ENCODE data around the gene BNIP5. TPM values are rescaled to one million over a fixed set of nuclear protein-coding genes. Genes with fewer than 3 reads are reported as not detected.

The BNIP5 gene
- total and polyA plus RNA-seq, 2 of the 13 experiments (the other 11 are each of a cell fraction or from before 2014, with no cell fraction given): not detected

DNA sequence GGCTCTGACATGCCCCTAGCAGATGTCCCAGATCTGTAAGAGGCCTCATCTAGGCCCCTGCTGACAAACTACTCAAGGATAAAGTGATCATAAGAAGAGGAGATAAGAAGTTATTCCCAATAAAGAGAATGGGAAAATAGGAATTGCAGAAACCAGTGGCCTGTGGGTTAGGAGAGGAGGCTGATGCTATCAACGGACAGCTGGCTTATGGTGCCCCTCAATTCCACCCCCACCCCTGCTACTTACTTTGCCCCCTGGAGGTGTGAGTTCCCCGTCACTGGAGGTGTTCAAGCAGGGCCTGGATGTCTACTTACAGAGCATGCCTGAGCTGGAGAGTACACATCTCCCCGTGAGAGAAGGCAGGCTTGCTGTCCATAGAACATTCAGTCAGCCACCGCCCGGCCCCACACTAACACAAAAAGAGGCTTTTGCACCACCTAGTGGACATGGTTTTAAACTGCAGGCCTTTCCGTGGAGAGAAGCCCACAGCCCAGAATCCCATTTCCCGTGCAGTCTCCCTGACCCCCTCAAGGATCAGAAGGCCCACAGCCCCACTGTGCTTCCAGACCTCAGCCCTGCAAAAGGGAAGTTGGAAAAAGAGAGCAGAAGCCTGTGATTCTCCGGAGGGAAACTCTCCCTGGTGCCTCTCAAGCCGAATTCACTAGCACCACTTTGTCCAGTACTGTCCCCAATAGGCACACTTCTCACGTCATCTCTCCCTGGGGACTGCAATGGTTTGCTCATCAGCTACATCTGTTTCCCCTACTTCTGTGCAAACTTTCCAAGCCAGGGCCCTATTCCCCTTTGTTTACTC lies 23.8 kb upstream of the BNIP5 start (continued):
- TF ChIP-seq, protein P1, sequence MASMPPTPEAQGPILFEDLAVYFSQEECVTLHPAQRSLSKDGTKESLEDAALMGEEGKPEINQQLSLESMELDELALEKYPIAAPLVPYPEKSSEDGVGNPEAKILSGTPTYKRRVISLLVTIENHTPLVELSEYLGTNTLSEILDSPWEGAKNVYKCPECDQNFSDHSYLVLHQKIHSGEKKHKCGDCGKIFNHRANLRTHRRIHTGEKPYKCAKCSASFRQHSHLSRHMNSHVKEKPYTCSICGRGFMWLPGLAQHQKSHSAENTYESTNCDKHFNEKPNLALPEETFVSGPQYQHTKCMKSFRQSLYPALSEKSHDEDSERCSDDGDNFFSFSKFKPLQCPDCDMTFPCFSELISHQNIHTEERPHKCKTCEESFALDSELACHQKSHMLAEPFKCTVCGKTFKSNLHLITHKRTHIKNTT (CRISPR knock-in tag; IDR thresholded peaks at IDR 0.05): no peak
- TF ChIP-seq ELF3 (CRISPR knock-in tag; IDR thresholded peaks at IDR 0.05) (peak; percentile 56; the same call in 1 of the 2 replicates), FOXK2 (IDR thresholded peaks at IDR 0.05) (no peak)

DNA sequence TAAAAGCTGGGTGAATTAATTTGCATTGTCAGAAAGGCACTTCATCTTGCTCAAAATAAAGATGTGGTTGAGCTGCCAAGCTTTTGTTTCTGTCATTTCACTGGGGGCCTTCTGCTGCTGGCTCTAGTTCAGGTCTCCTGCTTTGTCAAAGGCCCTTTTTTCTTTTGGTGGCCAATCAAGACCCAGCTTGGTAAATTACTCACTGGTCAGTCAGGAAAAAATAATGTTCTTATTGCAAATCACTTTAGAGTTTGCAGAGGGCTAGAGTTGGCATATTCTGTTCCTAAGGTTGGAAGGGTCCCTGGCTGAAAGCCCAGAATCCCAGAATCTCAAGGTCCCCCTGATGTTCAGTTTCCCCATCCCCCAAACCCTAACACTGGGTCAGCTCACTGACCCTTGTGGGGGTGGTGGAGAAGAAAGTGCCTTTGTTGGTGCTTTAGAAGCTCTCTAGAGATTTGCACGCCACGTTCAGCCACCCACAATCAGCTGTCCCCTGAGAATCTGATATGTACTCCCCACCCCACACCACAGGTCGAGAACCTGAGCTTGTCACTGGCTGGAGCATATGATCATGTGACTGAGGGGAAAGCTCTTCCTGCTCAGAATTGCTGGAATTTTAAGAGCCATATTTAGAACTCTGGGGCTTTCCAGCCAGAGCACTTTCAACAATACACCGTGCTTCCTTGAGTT lies 21.7 kb upstream of the BNIP5 start:
- in situ Hi-C loops (cut with HindIII; ENCODE audit: extremely low pct_ligation_motif_present, low pct_unique_long_range_greater_than_20kb): no loop called here
- H3K4me1 ChIP-seq (ENCODE audit: insufficient read depth, low read length): peaks cover 14% of the 10 kb centered on the region
- TF ChIP-seq, protein P2, sequence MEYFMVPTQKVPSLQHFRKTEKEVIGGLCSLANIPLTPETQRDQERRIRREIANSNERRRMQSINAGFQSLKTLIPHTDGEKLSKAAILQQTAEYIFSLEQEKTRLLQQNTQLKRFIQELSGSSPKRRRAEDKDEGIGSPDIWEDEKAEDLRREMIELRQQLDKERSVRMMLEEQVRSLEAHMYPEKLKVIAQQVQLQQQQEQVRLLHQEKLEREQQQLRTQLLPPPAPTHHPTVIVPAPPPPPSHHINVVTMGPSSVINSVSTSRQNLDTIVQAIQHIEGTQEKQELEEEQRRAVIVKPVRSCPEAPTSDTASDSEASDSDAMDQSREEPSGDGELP (IDR thresholded peaks at IDR 0.05; ENCODE audit: borderline replicate concordance, low read depth): peak; percentile 51; the same call in 1 of the 2 replicates
- TF ChIP-seq, protein P3, sequence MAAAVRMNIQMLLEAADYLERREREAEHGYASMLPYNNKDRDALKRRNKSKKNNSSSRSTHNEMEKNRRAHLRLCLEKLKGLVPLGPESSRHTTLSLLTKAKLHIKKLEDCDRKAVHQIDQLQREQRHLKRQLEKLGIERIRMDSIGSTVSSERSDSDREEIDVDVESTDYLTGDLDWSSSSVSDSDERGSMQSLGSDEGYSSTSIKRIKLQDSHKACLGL (CRISPR knock-in tag; IDR thresholded peaks at IDR 0.05): no peak
- TF ChIP-seq, protein P4, sequence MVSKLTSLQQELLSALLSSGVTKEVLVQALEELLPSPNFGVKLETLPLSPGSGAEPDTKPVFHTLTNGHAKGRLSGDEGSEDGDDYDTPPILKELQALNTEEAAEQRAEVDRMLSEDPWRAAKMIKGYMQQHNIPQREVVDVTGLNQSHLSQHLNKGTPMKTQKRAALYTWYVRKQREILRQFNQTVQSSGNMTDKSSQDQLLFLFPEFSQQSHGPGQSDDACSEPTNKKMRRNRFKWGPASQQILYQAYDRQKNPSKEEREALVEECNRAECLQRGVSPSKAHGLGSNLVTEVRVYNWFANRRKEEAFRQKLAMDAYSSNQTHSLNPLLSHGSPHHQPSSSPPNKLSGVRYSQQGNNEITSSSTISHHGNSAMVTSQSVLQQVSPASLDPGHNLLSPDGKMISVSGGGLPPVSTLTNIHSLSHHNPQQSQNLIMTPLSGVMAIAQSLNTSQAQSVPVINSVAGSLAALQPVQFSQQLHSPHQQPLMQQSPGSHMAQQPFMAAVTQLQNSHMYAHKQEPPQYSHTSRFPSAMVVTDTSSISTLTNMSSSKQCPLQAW (CRISPR knock-in tag; IDR thresholded peaks at IDR 0.05): 0 out of 2 replicates have a peak, but pooled peaks have one; percentile 27
- TF ChIP-seq, protein P5, sequence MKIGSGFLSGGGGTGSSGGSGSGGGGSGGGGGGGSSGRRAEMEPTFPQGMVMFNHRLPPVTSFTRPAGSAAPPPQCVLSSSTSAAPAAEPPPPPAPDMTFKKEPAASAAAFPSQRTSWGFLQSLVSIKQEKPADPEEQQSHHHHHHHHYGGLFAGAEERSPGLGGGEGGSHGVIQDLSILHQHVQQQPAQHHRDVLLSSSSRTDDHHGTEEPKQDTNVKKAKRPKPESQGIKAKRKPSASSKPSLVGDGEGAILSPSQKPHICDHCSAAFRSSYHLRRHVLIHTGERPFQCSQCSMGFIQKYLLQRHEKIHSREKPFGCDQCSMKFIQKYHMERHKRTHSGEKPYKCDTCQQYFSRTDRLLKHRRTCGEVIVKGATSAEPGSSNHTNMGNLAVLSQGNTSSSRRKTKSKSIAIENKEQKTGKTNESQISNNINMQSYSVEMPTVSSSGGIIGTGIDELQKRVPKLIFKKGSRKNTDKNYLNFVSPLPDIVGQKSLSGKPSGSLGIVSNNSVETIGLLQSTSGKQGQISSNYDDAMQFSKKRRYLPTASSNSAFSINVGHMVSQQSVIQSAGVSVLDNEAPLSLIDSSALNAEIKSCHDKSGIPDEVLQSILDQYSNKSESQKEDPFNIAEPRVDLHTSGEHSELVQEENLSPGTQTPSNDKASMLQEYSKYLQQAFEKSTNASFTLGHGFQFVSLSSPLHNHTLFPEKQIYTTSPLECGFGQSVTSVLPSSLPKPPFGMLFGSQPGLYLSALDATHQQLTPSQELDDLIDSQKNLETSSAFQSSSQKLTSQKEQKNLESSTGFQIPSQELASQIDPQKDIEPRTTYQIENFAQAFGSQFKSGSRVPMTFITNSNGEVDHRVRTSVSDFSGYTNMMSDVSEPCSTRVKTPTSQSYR (CRISPR knock-in tag; IDR thresholded peaks at IDR 0.05; ENCODE audit: borderline replicate concordance): peak; percentile 68; the same call in 1 of the 2 replicates
- TF ChIP-seq, protein P6, sequence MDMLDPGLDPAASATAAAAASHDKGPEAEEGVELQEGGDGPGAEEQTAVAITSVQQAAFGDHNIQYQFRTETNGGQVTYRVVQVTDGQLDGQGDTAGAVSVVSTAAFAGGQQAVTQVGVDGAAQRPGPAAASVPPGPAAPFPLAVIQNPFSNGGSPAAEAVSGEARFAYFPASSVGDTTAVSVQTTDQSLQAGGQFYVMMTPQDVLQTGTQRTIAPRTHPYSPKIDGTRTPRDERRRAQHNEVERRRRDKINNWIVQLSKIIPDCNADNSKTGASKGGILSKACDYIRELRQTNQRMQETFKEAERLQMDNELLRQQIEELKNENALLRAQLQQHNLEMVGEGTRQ (IDR thresholded peaks at IDR 0.05; ENCODE audit: low read depth, low read length): no peak; the same call in 1 of the 2 replicates
- TF ChIP-seq, protein P6 (CRISPR knock-in tag; IDR thresholded peaks at IDR 0.05; ENCODE audit: borderline replicate concordance): peak; percentile 55; the same call in 1 of the 2 replicates

More for the DNA sequence above, 21.7 kb upstream of the BNIP5 start:
- no peaks in the 10 kb centered on the region for H4K20me1 ChIP-seq (ENCODE audit: insufficient read depth, low read length)
- no peak overlapping the region for H3K4me3 ChIP-seq (replicated peaks in 1 of 3; ENCODE audit: insufficient read depth in 1 of 3, low read depth in 2 of 3, low read length in 3 of 3)
- peak overlapping the region; percentile 66 for H2AFZ ChIP-seq (ENCODE audit: low read length)
- 0% methylated on average over 3 of the region's 4 CpGs for WGBS (ENCODE audit: low lambda C conversion rate)
- peak overlapping the region; percentile 56 for H3K4me2 ChIP-seq (ENCODE audit: low read depth, low read length)
- intact Hi-C loops (cut with micrococcal nuclease; ENCODE audit: unreplicated experiment): no loop called here
- no peak overlapping the region for H3K27ac ChIP-seq (ENCODE audit: extremely low read length, insufficient read depth, low read length)
- no peak overlapping the region for H3K9ac ChIP-seq (ENCODE audit: insufficient read depth, low read depth, low read length)
- no peaks in the 10 kb centered on the region for H3K79me2 ChIP-seq (ENCODE audit: insufficient read depth, low read length)
- ChIA-PET POLR2A (interaction anchor here (1.8 kb wide), 1 partner anchor 17 kb away, joined by 5 read pairs; no protein-coding TSS in a partner anchor), CTCF (ENCODE audit: low intra/inter-chr PET ratio, low total read pairs) (interaction anchor here (4.7 kb wide), 1 partner anchor 57 kb away, joined by 100 read pairs; no protein-coding TSS in a partner anchor)
- no peaks in the 10 kb centered on the region for H3K9me3 ChIP-seq (ENCODE audit: low read length)
- no peaks in the 10 kb centered on the region for H3K36me3 ChIP-seq (replicated peaks in 1 of 2; ENCODE audit: control insufficient read depth in 1 of 2, insufficient read depth in 2 of 2, low read length in 2 of 2)
- no peak for ATAC-seq
- H3K27me3 ChIP-seq (ENCODE audit: control insufficient read depth in 1 of 2, insufficient read depth in 2 of 2, low read length in 2 of 2): no peaks in the 10 kb centered on the region
- FAIRE-seq: no peak
- DNase-seq (ENCODE audit: low spot score): peak; percentile 34
- no TSS peak for BruUV-seq (replicated peaks)

All from HepG2 (cell line).